ENCODE results near the gene SFSWAP. TPM values are rescaled to one million over a fixed set of nuclear protein-coding genes. Genes with fewer than 3 reads are reported as not detected.

Gene SFSWAP
- total and polyA plus RNA-seq, 8 donors: 14.8 to 194 (median 45.2) TPM

- intact Hi-C loops (cut with DNase I; ENCODE audit: low total_unique reads): no loop called here
Observed at GRCh38 chr12:131736446-131737149, 25.7 kb downstream of the SFSWAP start.

GRCh38 chr12:131737150-131737827 lies 26.4 kb downstream of the SFSWAP start:
- DNase-seq: no peak
- H3K36me3 ChIP-seq: peaks cover 43 to 93% (median 88%) of the 10 kb centered on the region in 4 donors

More at GRCh38 chr12:131736446-131737149, 25.7 kb downstream of the SFSWAP start:
- Histone ChIP-seq H3K9me3 (no peaks in the 10 kb centered on the region), H3K4me1 (no peaks in the 10 kb centered on the region), H3K36me3 (peaks cover 44 to 91% (median 87%) of the 10 kb centered on the region in 4 donors), H3K4me3 (no peak overlapping the region), H3K27ac (no peak overlapping the region), H3K27me3 (no peaks in the 10 kb centered on the region)
- DNase-seq: no peak
- 88 to 92% (median 89%) methylated on average over 23 of the region's 23 CpGs for WGBS, 5 donors
- TF ChIP-seq EP300 (IDR thresholded peaks at IDR 0.05): no peak
- no peak for TF ChIP-seq POLR2A (IDR thresholded peaks at IDR 0.05)
- TF ChIP-seq POLR2AphosphoS5 (IDR thresholded peaks at IDR 0.05): no peak
- no peak for TF ChIP-seq CTCF (IDR thresholded peaks at IDR 0.05)

GRCh38 chr12:131738196-131738595 lies 27.3 kb downstream of the SFSWAP start:
- intact Hi-C loops (cut with DNase I; ENCODE audit: low total_unique reads): no loop called here
- H3K36me3 ChIP-seq: peaks cover 42 to 93% (median 88%) of the 10 kb centered on the region in 4 donors

More at GRCh38 chr12:131737150-131737827, 26.4 kb downstream of the SFSWAP start:
- no peaks in the 10 kb centered on the region for H3K9me3 ChIP-seq
- no peak overlapping the region for H3K4me3 ChIP-seq
- H3K27me3 ChIP-seq: no peaks in the 10 kb centered on the region
- no peak for TF ChIP-seq POLR2A (IDR thresholded peaks at IDR 0.05)
- TF ChIP-seq POLR2AphosphoS5 (IDR thresholded peaks at IDR 0.05): no peak
- no peak for TF ChIP-seq EP300 (IDR thresholded peaks at IDR 0.05)
- no peak for TF ChIP-seq CTCF (IDR thresholded peaks at IDR 0.05)
- no peaks in the 10 kb centered on the region for H3K4me1 ChIP-seq
- H3K27ac ChIP-seq: no peak overlapping the region
- WGBS, 5 donors: 79 to 85% (median 83%) methylated on average over 21 of the region's 21 CpGs
- intact Hi-C loops (cut with DNase I; ENCODE audit: low total_unique reads): no loop called here

More at GRCh38 chr12:131738196-131738595, 27.3 kb downstream of the SFSWAP start:
- H3K27me3 ChIP-seq: no peaks in the 10 kb centered on the region
- DNase-seq: no peak
- WGBS, 5 donors: 83 to 91% (median 90%) methylated on average over 5 of the region's 5 CpGs
- peaks cover 0 to 2% (median 0%) of the 10 kb centered on the region in 4 donors for H3K9me3 ChIP-seq
- H3K4me1 ChIP-seq: no peaks in the 10 kb centered on the region
- no peak overlapping the region for H3K4me3 ChIP-seq
- TF ChIP-seq POLR2A (IDR thresholded peaks at IDR 0.05) (no peak), POLR2AphosphoS5 (IDR thresholded peaks at IDR 0.05) (no peak), EP300 (IDR thresholded peaks at IDR 0.05) (no peak), CTCF (IDR thresholded peaks at IDR 0.05) (no peak)
- H3K27ac ChIP-seq: no peak overlapping the region

Measured in stomach (tissue), 9 donors.